ENCODE measurements around the gene GCDH.

GCDH gene

GRCh38 chr19:12938779-12939601 lies 48.0 kb downstream of the GCDH start:
- in situ Hi-C loops (cut with MboI; ENCODE audit: low sequenced_read_pairs) = no loop called here

- in situ Hi-C loops (cut with MboI; ENCODE audit: low sequenced_read_pairs) = no loop called here
These were observed 49.0 kb downstream of the GCDH start for GRCh38 chr19:12939975-12940423.

- in situ Hi-C loops (cut with MboI; ENCODE audit: low sequenced_read_pairs) = no loop called here
These were observed 49.9 kb downstream of the GCDH start for GRCh38 chr19:12940897-12941296.

- in situ Hi-C loops (cut with MboI; ENCODE audit: low sequenced_read_pairs) = no loop called here
These were observed 52.6 kb downstream of the GCDH start for GRCh38 chr19:12943437-12944044.

GRCh38 chr19:12944104-12944674 lies 53.2 kb downstream of the GCDH start:
- in situ Hi-C loops (cut with MboI; ENCODE audit: low sequenced_read_pairs) = no loop called here

- in situ Hi-C loops (cut with MboI; ENCODE audit: low sequenced_read_pairs) = no loop called here
These were observed 54.6 kb downstream of the GCDH start, which contains the start of gene RAD23A for GRCh38 chr19:12945479-12946091. Gene RAD23A (plus strand): TSS chr19:12945862. CDS start chr19:12945949, 87 bp downstream.

- in situ Hi-C loops (cut with MboI; ENCODE audit: low sequenced_read_pairs) = no loop called here
These were observed 55.2 kb downstream of the GCDH start for GRCh38 chr19:12946092-12946721.

GRCh38 chr19:12946731-12947496 lies 56.0 kb downstream of the GCDH start:
- in situ Hi-C loops (cut with MboI; ENCODE audit: low sequenced_read_pairs) = no loop called here

- in situ Hi-C loops (cut with MboI; ENCODE audit: low sequenced_read_pairs) = no loop called here
These were observed 57.0 kb downstream of the GCDH start for GRCh38 chr19:12947702-12948611.

- in situ Hi-C loops (cut with MboI; ENCODE audit: low sequenced_read_pairs) = no loop called here
These were observed 57.8 kb downstream of the GCDH start for GRCh38 chr19:12948612-12949362.
